HepG2 (cell line): ENCODE results near the gene SPRR3. TPM values are rescaled to one million over a fixed set of nuclear protein-coding genes. Genes with fewer than 3 reads are reported as not detected.

Source experiments
- ATAC-seq: fragments of 200-7000 bp; cut with Tn5 transposase; 3 replicates; pipeline ENCODE4 v1.9.1; 2020; ENCODE audit warnings: mild to moderate bottlenecking, moderate library complexity
- BruUV-seq: library from RNA; stranded (reverse); fragments of 400-500 nt; replicated peaks from 2 replicates; lab custom pipeline; 2021; lab: Mats Ljungman, UMichigan
- CTCF ChIA-PET: fragments of 300-600 bp; formaldehyde crosslinking; extraction: SDS; loops from one replicate; lab custom pipeline; 2021; ENCODE audit warnings: low total read pairs, inconsistent platforms, low intra/inter-chr PET ratio; lab: Yijun Ruan, JAX
- POLR2A ChIA-PET: fragments of 350-600 bp; sonication (Branson Sonifier 250); formaldehyde crosslinking; loops from one replicate; lab custom pipeline; 2020; ENCODE audit warnings: antibody characterized with exemption, inconsistent platforms; lab: Yijun Ruan, JAX
- DNase-seq: peaks from one replicate; pipeline ENCODE4 v3.0.0-alpha.2; 2015; ENCODE audit warnings: low spot score
- FAIRE-seq: peaks from 3 replicates; lab custom pipeline; 2011; peaks lifted over from hg19 to GRCh38; lab: Jason Lieb, UNC
- H2AFZ ChIP-seq: one replicate; pipeline ENCODE4 v1.6.1; 2011; ENCODE audit warnings: low read length, inconsistent platforms
- H3K27ac ChIP-seq: fragments of 300-600 bp; 3 replicates; pipeline ENCODE4 v1.8.0; 2011; ENCODE audit warnings: mixed run types, mild to moderate bottlenecking, mixed read lengths, low read length, inconsistent platforms; ENCODE audit not compliant: insufficient read depth; ENCODE audit errors: extremely low read length
- H3K27me3 ChIP-seq, 2 experiments: fragments of 200-600 bp in 1 of 2; 2 replicates in 1 of 2; 3 replicates in 1 of 2; pipeline versions ENCODE4 v1.6.0 to v1.8.0; 2011; ENCODE audit warnings: low read length in 2 of 2, mild to moderate bottlenecking in 2 of 2, moderate library complexity in 2 of 2, inconsistent platforms in 1 of 2; ENCODE audit not compliant: insufficient read depth in 2 of 2, control insufficient read depth in 1 of 2
- H3K36me3 ChIP-seq, 2 experiments: fragments of 200-600 bp in 1 of 2; replicated peaks in 1 of 2; 2 replicates in 1 of 2; 3 replicates in 1 of 2; pipeline versions ENCODE4 v1.5.1 to v1.8.0; 2011; ENCODE audit warnings: low read length in 2 of 2, inconsistent platforms in 1 of 2; ENCODE audit not compliant: insufficient read depth in 2 of 2, control insufficient read depth in 1 of 2
- H3K4me1 ChIP-seq: 2 replicates; pipeline ENCODE4 v1.5.1; 2012; ENCODE audit warnings: low read length, inconsistent platforms; ENCODE audit not compliant: insufficient read depth
- H3K4me2 ChIP-seq: 2 replicates; pipeline ENCODE4 v1.6.0; 2011; ENCODE audit warnings: low read depth, low read length, inconsistent platforms
- H3K4me3 ChIP-seq, 3 experiments: fragments of 200-600 bp in 1 of 3; sonication (generic), shearing (Covaris generic) in 1 of 3; replicated peaks in 1 of 3; 2 replicates each; pipeline ENCODE4 v1.5.1; 2011 to 2016; ENCODE audit warnings: low read length in 3 of 3, inconsistent platforms in 2 of 3, low read depth in 2 of 3, mild to moderate bottlenecking in 2 of 3, control low read depth in 1 of 3, mixed read lengths in 1 of 3; ENCODE audit not compliant: insufficient read depth in 1 of 3
- H3K79me2 ChIP-seq: one replicate; pipeline ENCODE4 v1.6.1; 2011; ENCODE audit warnings: low read length, inconsistent platforms; ENCODE audit not compliant: insufficient read depth
- H3K9ac ChIP-seq: 2 replicates; pipeline ENCODE4 v1.6.0; 2011; ENCODE audit warnings: mild to moderate bottlenecking, low read depth, low read length, inconsistent platforms; ENCODE audit not compliant: insufficient read depth
- H3K9me3 ChIP-seq: 2 replicates; pipeline ENCODE4 v1.5.1; 2012; ENCODE audit warnings: mild to moderate bottlenecking, low read length
- H4K20me1 ChIP-seq: 2 replicates; pipeline ENCODE4 v1.6.0; 2011; ENCODE audit warnings: inconsistent platforms, mild to moderate bottlenecking, low read length, moderate library complexity; ENCODE audit not compliant: insufficient read depth
- HMG20B ChIP-seq: conservative IDR thresholded peaks from 2 replicates; pipeline ENCODE4 v1.6.1; 2016; ENCODE audit warnings: missing genetic modification reagents, missing compliant biosample characterization
- SNAPC4 ChIP-seq: sonication (generic); formaldehyde crosslinking; IDR thresholded peaks from 2 replicates; pipeline ENCODE4 v1.4.0; 2020; ENCODE audit warnings: mild to moderate bottlenecking, missing genetic modification reagents
- TIGD3 ChIP-seq: sonication (generic); formaldehyde crosslinking; IDR thresholded peaks from 2 replicates; pipeline ENCODE4 v1.5.1; 2020; ENCODE audit warnings: mild to moderate bottlenecking, missing genetic modification reagents, borderline replicate concordance
- ZBTB7B ChIP-seq: sonication (generic); formaldehyde crosslinking; IDR thresholded peaks from 2 replicates; pipeline ENCODE4 v1.4.0; 2020; ENCODE audit warnings: missing genetic modification reagents
- ZNF407 ChIP-seq: sonication (generic); formaldehyde crosslinking; IDR thresholded peaks from one replicate; pipeline ENCODE4 v1.5.1; 2020; ENCODE audit warnings: mild to moderate bottlenecking, missing genetic modification reagents; ENCODE audit errors: not compliant biosample characterization
- ZUFSP ChIP-seq: sonication (generic); formaldehyde crosslinking; IDR thresholded peaks from 2 replicates; pipeline ENCODE4 v1.9.0; 2021; ENCODE audit warnings: missing genetic modification reagents, mild to moderate bottlenecking, borderline replicate concordance
- WGBS: methylation state at CpG from one replicate; pipeline ENCODE4 v1.1.6; 2017; ENCODE audit warnings: low lambda C conversion rate; 5-methylcytosine and 5-hydroxymethylcytosine counted together
- in situ Hi-C: cut with HindIII; loops from 2 replicates; pipeline ENCODE4 v1.10.0; 2017; ENCODE audit warnings: low pct_unique_long_range_greater_than_20kb; ENCODE audit not compliant: extremely low pct_ligation_motif_present
- intact Hi-C: fragments of 100-400 bp; cut with micrococcal nuclease; formaldehyde crosslinking; loops from one replicate; pipeline ENCODE4 v1.10.0; 2022; ENCODE audit not compliant: unreplicated experiment
- polyA plus RNA-seq, 8 experiments: library from polyadenylated mRNA; depleted of rRNA in 3 of 8; stranded (reverse) in 7 of 8; unstranded in 1 of 8; fragments of >200 nt; fragmentation: Illumina TruSeq in 4 of 8; extraction: Trizol in 4 of 8; gene quantifications; 2 replicates each; pipeline versions ENCODE4 v1.2.1 to v1.2.3, GENCODE V29; 2011 to 2016; ENCODE audit warnings: low read depth in 4 of 8, missing spikeins in 1 of 8, mixed read lengths in 1 of 8; ENCODE audit not compliant: insufficient read depth in 1 of 8
- total RNA-seq, 5 experiments: library from RNA; depleted of rRNA; stranded (reverse); fragments of >200 nt; fragmentation: Illumina TruSeq; extraction: Trizol; gene quantifications; 2 replicates each; pipeline ENCODE4 v1.2.3, GENCODE V29; 2016; ENCODE audit warnings: low read depth in 1 of 5

SPRR3 gene
- total and polyA plus RNA-seq, 2 of the 13 experiments (the other 11 are each of a cell fraction or from before 2014, with no cell fraction given) = not detected

GRCh38 chr1:152962876-152963415, 38.6 kb upstream of the SPRR3 start:
- TF ChIP-seq HMG20B (CRISPR knock-in tag) (no peak), SNAPC4 (CRISPR knock-in tag) (no peak), TIGD3 (no peak), ZNF407 (CRISPR knock-in tag) (no peak), ZUFSP (no peak), ZBTB7B (CRISPR knock-in tag) (no peak)
- ChIA-PET POLR2A (no interaction called here), CTCF (no interaction called here)
- no TSS peak for BruUV-seq
- H3K4me1 ChIP-seq = no peaks in the 10 kb centered on the region
- no peaks in the 10 kb centered on the region for H3K36me3 ChIP-seq
- no peak overlapping the region for H3K9ac ChIP-seq
- 0% methylated on average over 2 of the region's 2 CpGs for WGBS
- H2AFZ ChIP-seq = no peak overlapping the region
- H3K9me3 ChIP-seq = no peaks in the 10 kb centered on the region
- H3K27ac ChIP-seq = no peak overlapping the region
- H3K79me2 ChIP-seq = no peaks in the 10 kb centered on the region
- intact Hi-C loops (no loop called here), in situ Hi-C loops (no loop called here)
- H3K27me3 ChIP-seq = peaks cover 0 to 14% of the 10 kb centered on the region in 2 experiments; a peak in 1 of 5 replicates
- H4K20me1 ChIP-seq = no peaks in the 10 kb centered on the region
- no peak overlapping the region for H3K4me2 ChIP-seq
- ATAC-seq (no peak), DNase-seq (no peak), FAIRE-seq (no peak)
- no peak overlapping the region for H3K4me3 ChIP-seq
